Omental fat pad (tissue), 4 donors: ENCODE data around the gene PLCG1. TPM values are rescaled to one million over a fixed set of nuclear protein-coding genes. Genes with fewer than 3 reads are reported as not detected.

Experiments used
- ATAC-seq: fragments of 150-250 bp; one replicate; pipeline ENCODE4 v1.9.1; 2016; ENCODE audit warnings: mild to moderate bottlenecking, moderate library complexity; ENCODE audit not compliant: low FRiP score
- DNase-seq: peaks from one replicate; pipeline ENCODE4 v3.0.0-alpha.2; 2019; ENCODE audit warnings: low spot score
- CTCF ChIP-seq, 3 donors: fragments of 450-650 bp; IDR thresholded peaks; one replicate each; pipeline ENCODE4 v1.5.1; 2016 to 2017; ENCODE audit warnings: antibody characterized with exemption in 3 of 3, mild to moderate bottlenecking in 3 of 3, moderate library complexity in 2 of 3
- total RNA-seq, 4 donors: library from RNA; depleted of rRNA; stranded (reverse); fragments of >200 nt; gene quantifications; one replicate each; pipeline ENCODE4 v1.1.0, GENCODE V29; 2016

PLCG1 gene
- total RNA-seq, 4 donors from 2014 or later: 43.9 to 189 (median 63.1) TPM

- no peak for TF ChIP-seq CTCF (IDR thresholded peaks at IDR 0.05)
- DNase-seq (no peak), ATAC-seq (no peak)
Observed at GRCh38 chr20:41214202-41214601, 76.9 kb downstream of the PLCG1 start.

GRCh38 chr20:41214666-41215065 lies 77.3 kb downstream of the PLCG1 start:
- TF ChIP-seq CTCF (IDR thresholded peaks at IDR 0.05): no peak
- DNase-seq (no peak), ATAC-seq (no peak)

- no peak for TF ChIP-seq CTCF (IDR thresholded peaks at IDR 0.05)
- no peak for ATAC-seq
- DNase-seq: no peak
Observed at GRCh38 chr20:41217422-41217821, 80.1 kb downstream of the PLCG1 start.

GRCh38 chr20:41218466-41218865 lies 81.1 kb downstream of the PLCG1 start:
- no peak for DNase-seq
- TF ChIP-seq CTCF (IDR thresholded peaks at IDR 0.05): no peak
- no peak for ATAC-seq

GRCh38 chr20:41219824-41220223 lies 82.5 kb downstream of the PLCG1 start:
- TF ChIP-seq CTCF (IDR thresholded peaks at IDR 0.05): no peak
- no peak for ATAC-seq
- no peak for DNase-seq

- ATAC-seq (no peak), DNase-seq (no peak)
- TF ChIP-seq CTCF (IDR thresholded peaks at IDR 0.05): no peak
Observed at GRCh38 chr20:41221614-41222218, 84.4 kb downstream of the PLCG1 start.

- TF ChIP-seq CTCF (IDR thresholded peaks at IDR 0.05): no peak
- DNase-seq: no peak
- no peak for ATAC-seq
Observed at GRCh38 chr20:41222296-41222695, 85.0 kb downstream of the PLCG1 start.
